Epidermal melanocyte (primary cell): ENCODE results near the gene RAB3A.
"Not testable (repeated sequence)": the region's sequence is repeated elsewhere in the genome, so short reads cannot be mapped to it uniquely, and the experiment has no call there.

ENCODE experiments used
- DNase-seq: peaks from one replicate; pipeline ENCODE4 v3.0.0; 2011; ENCODE audit warnings: low spot score; ENCODE audit not compliant: insufficient read length

Gene RAB3A

DNA sequence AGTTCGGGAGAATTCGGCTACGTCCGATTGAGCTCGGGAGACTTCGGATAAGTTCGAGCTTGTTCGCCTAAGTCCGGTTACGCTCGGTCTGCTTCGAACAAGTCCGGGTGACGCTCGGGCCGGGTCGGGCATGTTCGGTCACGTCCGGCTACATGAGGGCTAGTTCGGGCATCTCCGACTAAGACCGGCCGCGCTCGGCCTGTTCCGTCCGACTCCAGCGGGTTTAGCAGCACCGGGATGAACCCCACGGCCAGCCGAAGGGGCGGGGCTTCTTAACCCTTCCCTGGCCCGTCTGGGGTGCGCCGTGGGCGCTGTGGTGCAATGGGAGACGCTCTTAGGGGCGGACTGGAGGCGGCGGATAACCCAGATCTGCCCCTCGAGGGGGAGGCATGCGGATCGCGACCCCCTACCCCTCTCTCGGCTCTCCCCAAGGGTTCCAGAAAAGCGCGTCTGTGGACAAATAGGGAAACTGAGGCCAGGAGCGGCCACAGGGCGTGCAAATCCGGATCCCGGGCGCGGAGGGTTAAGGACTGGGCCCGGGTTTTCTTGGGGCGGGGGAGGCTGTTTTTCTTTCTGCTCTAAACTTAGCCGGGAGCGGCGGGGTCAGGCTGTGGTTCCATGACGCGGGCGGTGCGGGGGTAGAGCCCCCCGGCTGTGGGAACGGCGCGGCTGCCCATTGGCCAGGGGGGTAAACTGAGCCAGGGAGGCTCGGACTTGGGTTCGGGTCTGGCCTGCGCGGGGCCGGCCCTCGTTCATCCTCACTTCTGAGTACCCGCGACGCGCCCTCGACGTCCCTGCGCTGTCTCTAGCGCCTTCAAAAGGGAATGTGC is 20.9 kb upstream of the RAB3A start:
- DNase-seq, result peak; percentile 98

DNA sequence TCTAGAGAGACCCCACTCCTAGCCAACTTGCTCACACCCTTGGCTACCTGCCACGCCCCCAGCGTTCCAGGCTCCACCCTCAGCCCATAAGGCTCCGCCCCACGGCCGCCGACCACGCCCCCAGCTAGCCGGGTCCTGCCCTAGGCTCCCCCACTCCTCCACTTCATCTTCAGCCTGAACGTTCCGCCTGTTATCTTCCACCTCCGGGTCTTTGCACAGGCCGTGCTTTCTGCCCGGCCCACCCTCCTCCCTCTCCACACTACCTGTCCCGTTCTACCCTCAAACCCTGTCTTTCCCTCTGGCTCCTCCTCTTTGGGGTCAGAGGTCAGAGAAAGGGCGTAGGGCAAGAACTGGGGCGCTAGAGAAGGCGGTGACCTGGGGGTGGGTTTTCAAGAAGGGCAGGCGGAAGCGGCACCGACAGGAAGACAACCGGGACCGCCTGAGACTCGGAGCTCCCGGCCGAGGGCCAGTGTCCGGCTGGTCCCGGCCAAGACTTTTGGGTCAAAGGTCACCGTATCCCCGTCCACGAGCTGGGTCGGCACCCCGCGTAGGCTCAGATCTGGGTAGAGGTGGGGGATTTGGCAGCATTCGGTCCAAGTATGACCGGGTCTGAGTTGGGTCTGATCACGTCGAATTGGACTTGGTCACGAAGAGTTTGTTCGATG is 20.1 kb upstream of the RAB3A start:
- no peak for DNase-seq

DNA sequence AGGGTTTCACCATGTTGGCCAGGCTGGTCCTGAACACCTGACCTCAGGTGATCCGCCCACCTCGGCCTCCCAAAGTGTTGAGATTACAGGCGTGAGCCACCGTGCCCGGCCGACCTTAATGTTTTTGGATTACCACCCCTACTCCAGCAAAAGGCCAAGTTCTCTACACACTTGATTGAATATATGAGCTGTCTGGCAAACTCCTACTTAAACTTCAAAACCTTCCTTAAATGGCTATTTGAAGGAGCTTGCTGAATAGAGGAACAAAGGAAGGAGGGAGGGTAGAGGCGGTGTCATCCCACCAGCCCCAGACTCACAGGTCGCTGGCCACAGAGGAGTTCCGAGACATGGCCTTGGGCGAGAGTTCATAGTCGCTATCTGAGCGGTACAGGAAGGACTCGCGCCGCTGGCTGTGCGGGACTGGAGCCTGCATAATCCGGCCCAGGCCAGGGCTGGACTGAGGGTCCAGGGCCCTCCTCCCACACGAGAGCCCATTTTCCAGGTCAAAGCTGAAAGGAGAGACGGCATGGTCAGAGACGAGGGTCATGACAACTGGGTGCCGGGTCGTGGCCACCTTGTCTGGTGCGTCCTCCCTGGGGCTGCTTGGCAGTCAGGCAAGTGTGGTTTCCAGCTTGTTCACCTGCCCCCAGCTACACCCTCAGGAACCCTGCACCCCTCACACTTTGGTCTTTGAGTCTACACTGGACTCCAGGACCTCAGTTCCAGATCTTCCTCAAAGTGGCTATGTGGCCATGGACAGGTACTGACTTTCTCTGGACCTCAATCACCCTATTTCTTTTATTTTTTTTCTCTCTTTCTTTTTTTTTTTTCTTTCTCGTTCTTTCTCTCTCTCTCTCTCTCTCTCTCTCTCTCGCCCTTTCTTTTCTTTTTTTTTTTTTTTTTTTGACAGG is 18.2 kb upstream of the RAB3A start:
- DNase-seq, result no peak

DNA sequence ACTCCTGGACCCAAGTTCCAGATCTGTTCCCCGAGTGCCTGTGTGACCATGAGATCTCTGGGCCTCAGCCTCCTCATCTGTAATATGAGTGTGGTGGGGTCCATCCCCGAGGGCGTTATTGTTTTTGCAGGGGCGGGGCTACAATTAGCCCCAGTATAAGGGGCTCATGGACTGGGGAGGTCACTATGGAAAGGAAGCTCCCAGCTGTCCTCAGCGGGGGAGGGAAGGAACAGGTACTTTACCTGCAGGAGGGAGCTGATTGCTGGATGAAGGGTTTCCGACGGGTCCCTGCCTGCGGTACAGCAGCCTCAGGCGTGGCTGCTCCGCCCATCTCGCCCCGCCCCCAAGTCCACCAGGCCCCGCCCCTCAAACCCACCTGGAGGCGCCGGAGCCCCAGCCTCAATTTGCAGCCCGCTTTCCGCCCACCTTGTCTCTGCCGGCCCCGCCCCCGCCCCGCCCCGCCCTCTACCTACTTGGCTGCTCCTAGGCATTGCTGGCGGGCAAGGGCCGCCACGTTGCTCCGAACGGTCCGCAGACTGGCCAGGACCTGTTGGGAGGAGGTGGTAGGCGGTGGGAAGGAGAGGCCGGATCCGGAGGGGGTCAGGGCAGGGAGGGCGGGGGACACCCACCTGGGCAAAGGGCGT is 16.9 kb upstream of the RAB3A start:
- DNase-seq, result no peak

DNA sequence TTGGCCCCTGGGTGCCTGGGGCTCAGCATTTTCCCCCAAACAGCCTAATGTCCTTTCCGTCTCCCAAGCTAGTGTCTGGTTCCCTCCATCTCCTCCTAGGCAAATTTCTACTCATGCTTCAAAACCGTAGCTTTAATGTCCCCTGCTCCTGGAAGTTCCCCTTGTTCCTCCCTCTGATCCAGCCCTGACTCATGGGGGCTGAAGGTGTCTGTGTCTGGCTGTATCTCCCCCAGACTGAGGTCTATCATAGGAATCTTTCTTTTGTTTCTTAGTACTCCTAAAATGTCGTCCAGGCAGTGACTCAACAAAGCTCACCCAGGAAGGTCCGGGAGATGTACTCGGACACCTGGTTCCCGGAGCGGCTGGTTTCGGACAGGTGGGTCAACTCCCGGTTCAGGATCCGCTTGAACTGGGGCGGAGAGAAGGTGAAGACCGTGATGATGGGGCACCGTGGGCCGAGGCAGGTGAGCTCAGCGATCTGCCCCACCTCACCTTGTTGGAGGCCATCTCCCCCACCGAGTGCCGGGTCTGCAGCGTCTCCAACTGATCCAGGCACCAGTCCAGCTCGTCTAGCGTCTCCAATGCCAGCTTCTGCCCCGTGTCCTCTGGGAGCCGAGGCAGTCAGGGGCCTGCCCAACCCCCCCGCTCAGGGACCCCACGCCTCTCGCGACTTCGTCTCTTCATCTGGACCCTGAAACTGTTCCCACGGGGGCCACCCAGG is 16.2 kb upstream of the RAB3A start:
- DNase-seq, result no peak

DNA sequence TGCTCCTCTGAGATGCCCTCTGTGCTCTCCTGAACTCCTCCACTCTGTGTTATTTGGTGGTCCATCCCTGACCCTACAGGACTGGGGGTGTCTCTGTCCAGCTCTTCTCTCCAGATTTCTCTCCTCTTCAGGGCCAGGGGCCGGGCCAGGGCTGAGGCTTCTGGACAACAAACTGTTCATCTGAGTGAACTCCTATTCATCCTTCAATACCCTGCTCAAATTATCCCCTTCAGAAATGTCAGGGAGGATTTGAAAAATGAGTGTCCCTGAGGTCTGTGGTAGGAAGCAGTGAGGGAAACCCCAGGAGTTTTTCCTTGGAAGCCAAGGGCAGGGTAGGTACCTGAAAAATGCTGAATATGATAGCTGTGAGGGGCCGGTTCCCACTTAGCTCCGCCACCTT is 14.8 kb upstream of the RAB3A start:
- DNase-seq, result no peak

DNA sequence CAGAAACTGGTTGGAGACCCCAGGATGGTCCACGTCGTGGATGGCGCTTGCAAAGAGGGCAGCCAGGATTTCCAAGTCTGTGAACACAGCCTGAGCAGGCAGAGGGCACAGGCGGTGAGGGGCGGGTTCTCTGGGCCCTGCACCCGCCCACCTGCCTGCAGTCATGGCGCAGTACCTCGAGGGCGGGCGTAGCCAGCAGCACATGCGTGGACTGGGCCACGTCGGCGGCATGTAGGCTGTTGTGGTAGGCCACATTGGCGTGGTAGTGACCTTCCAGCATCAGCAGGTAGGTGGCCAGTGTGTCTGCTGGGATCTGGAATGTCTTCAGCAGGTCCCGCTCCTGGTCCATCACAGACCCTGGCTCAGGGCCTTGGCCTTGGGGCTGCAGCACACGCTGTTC is 14.3 kb upstream of the RAB3A start:
- DNase-seq, result no peak

DNA sequence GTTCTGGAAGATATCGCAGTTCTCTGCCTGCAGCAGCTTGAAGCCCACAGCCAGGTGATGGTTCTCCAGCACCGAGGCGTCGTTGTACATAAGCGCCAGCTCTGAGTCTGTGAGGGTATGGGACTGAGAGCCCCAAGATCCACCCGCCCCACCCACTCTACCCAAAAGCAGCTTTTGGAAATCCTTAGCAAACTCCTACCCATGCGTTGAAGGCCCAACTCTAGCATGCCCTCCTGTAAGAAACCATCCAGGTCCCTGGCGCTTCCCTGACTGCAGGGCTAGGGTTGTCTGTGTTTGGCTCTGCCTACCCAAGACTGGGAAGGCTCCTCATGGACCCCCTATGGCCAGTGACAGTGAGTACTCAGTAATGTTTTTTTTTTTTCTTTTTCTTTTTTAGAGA is 12.9 kb upstream of the RAB3A start:
- DNase-seq, result no peak

DNA sequence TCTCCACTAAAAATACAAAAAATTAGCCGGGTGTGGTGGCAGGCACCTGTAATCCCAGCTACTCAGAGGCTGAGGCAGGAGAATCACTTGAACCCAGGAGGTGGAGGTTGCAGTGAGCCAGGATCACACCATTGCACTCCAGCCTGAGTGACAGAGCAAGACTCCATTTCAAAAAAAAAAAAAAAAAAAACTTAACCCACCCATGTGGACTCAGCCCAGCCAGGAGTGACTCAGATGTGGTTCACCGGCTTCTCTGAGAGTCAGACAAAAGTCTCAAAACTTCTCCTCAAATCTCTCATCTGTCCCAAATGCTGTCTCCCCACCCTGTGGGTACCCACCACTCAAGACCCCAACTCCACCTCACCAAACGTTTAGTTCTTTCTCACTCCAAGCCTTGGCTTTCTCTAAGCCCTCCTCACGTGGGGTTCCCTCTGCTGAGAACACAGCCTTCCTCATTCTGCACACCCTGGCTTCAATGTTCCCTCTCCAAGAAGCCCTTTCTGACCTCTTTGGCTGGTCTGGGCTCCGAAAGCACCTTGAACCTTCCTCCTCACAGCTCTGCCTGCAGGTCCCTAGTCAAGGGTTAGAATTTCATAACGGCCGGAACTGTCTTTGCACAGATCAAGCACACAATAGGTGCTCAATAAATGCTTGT is 11.1 kb upstream of the RAB3A start:
- DNase-seq, result no peak

DNA sequence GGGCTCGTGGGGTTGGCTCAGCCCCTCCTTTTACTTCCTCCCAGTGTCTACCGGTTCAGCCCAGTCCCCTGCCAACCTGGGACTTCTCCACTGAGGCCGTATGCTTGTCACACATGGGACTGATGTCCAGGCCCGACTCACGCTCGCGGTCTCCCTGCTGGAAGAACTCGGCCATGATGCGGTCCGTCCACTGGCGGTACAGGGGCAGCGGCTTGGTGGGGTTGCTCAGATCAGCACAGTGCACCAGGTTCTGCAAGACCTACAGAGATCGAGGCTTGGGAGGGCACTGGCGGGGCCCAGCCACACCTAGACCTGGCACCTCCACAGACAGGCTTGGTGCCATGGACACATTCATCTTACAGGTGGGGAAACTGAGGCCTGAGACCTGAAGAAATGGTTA is 7.8 kb upstream of the RAB3A start:
- no peak for DNase-seq

DNA sequence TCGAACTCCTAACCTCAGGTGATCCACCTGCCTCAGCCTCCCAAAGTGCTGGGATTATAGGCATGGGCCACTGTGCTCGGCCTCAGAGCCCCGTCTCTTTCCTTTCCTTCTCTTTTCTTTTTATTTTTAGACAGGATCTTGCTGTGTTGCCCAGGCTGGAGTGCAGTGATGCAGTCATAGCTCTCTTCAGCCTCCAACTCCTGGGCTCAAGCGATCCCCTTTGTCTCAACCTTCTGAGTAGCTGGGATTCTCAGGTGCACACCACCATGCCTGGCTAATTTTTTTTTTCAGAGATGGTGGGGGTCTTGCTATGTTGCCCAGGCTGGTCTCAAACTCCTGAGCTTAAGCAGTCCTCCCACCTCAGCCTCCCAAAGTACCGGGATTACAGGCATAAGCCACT is 6.1 kb upstream of the RAB3A start:
- DNase-seq, result not testable (repeated sequence)

DNA sequence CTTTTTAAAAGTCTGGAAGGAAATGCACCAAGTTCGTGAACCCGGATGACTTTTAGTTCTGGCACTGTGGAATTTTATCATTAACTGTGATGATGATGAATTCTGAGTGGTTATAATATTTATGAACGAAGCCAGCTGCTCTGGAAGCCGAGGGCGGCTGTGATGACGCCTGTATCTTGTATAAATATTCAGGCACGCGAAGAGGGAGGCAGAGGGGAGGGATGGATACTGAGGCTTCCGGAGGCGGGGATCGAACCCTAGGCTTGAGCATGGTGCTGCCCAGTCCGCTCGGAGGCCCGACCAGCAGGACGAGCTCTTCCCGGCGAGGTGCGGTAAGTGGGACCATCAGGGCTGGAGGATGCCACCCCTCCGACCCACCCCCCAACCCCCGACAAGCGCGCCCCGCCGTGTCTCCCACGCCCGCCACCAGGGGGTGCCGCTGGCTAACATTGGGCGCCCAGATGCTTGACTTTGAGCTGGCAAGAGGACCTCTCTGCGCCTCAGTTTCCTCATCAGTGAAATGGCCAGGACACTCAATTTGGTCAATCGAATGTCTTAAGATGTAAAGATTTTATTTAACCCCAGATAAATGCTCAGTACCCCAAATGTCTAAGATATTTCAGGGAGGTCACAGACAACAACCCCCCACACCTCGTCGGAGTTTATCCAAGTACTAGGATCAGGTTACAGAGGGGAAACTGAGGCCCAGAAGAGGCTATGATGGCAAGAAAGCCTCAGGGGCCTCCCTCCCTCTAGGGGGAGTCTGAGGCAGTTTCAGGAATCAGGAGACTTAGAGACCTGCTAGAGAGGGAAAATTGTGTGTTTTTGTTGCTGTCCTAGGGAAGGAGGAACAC is 4.5 kb upstream of the RAB3A start:
- no peak for DNase-seq

DNA sequence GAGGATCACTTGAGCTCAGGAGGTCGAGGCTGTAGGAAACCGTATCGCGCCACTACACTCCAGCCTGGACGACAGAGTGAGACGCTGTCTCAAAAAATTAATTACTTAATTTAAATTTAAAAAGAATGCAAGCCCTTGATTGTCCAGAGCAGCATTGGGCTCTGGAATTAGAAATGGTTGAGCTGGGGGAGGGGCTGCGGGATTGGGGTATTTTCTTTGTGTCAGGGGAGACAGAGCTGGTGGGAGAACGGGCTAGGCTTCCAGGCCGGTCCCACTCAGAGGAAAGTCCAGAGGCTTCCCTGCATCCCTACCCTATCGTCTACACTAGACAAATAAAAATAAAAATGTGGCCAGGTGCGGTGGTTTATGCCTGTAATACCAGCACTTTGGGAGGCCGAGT is 2.2 kb upstream of the RAB3A start:
- DNase-seq, result no peak

DNA sequence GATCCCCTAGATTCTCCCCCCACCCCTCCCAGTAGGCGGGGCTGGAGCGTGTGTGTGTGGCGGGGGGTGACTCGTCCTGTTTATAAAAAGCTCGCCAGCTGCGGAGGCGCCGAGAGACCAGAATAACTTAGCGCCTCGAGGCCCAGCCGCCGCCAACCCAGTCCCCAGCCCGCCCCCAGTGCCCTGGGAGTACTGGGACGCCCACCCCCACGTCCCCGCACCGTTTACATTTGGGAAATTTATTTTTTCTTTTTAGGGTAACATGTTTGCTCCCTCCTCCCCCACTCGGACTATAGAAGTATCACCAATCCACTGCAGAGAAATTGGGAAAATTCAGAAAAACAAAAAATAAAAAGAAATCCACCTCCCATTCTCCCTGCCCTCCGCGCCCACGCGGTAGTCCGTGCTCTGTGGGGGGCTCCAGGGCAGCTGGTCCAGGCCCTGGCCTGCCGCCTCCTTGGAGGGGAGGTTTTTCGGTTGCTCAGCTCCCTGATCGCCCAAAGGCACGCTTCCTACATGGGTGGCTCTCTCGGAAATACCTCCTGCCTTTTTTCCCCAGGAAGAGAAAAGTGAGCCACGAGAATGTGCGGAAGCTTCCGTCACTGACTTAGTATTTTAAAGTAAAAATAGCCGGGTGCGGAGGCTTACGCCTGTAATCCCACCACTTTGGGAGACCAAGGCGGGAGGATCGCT is 1.5 kb upstream of the RAB3A start:
- no peak for DNase-seq

DNA sequence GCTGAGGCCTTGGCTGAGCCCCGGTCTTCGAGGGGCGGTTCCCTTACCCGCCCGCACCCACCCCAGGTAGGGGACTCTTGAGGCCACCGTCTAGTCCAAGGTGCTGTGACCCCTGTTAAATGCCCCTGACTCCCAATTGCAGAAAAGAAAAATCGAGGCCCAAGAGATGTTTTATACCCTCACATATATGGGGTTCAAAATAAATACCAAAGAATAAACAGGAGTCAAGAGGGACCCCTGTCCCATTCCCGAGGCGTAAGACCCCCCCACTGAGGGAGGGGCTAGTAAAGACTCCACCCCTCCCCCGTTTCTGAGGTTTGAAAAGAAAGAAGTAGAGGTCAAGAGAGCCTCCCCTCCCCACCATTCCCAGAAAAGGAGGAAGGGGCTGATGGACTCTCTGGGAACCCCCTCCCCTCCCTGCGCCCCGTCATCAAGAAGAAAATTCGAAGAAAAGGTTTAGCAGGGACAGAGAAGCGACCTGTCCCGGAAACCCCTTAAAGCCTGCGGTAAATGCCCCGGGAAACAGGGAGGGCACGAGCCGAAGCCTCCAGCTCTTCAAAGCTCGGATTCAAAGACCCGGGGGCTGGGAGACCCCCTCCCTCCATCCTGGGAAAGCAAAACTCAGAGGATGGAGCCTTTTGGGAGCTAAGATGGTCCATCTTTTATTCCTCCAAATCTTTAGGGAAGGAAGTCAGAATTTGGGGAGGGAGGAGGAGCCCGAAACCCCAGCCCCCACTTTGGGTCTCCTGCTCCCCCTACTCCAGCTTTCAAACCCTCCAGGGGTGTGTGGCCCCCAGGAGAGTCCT is 755 bp upstream of the RAB3A start:
- no peak for DNase-seq

DNA sequence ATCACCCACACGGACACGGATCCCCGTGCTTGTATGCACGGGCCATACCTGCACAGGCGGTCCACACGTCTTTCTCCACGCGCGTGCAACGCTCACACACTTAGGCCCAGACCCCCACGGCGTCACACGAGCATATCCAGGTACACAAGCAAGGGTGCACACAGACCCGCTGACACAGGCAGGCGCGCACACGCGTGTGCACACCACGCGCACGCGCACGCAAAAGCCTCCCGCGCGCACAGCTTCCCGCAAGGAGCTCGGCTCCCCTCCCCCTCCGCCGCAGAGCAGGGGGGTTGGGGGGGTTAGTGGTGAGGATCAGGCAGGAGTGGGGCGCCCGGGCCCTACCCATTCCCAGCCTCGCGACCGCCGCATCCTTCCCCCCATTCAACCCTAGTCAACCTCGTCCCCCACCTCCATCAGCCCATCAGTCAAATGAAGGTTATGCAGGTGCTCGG is 407 bp downstream of the RAB3A start:
- no peak for DNase-seq

DNA sequence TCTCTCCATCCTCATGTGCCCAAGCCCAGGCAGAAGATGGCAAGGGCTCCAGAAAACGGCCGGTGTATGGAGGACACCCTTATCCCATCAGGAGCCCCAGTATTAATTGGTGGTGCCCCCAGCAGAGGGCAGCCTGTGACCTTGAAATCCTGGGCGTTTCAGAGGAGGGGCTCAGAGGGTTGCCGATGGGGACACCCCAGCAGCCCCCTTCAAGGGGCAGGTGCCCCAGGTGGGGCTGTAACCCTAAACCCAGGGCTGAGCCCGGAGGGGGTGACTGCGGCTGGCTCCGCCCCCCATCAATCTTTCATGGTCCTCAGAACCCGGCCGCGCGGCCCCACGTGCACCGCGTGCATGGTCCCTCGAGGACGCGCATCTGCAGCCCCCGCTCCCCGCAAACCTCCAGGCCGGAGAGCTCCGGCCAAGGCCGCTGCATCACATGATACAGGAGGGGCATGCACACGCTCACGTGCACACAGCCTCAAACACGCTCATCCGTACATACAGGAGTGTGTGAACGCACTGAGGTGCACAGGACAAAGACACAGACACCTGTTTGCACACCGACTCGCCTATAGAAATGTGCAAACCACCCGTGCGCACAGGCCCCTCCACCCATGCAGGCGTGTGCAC is 949 bp downstream of the RAB3A start:
- DNase-seq, result no peak
